H1 (cell line): Measurements from ENCODE around the gene LSM14B.

Experiments used
- EP300 ChIP-seq, 2 experiments: IDR thresholded peaks; 1 replicate in 1 of 2; 2 replicates in 1 of 2; pipeline ENCODE4 v1.6.1; 2011 to 2012; ENCODE audit warnings: low read depth in 2 of 2, low read length in 2 of 2, mild to moderate bottlenecking in 2 of 2, borderline replicate concordance in 1 of 2, inconsistent platforms in 1 of 2, moderate library complexity in 1 of 2
- POLR2AphosphoS5 ChIP-seq: IDR thresholded peaks from 2 replicates; pipeline ENCODE4 v1.6.1; 2011; ENCODE audit warnings: low read depth, low read length
- TF ChIP-seq, protein P1 (sequence below), 3 experiments: IDR thresholded peaks; 1 replicate in 2 of 3; 2 replicates in 1 of 3; pipeline versions ENCODE4 v1.5.1 to v1.6.1; 2011; ENCODE audit warnings: low read length in 3 of 3, mild to moderate bottlenecking in 3 of 3, inconsistent platforms in 2 of 3, low read depth in 1 of 3, moderate library complexity in 1 of 3; ENCODE audit not compliant: insufficient read depth in 1 of 3; ENCODE audit errors: control extremely low read depth in 1 of 3

DNA sequence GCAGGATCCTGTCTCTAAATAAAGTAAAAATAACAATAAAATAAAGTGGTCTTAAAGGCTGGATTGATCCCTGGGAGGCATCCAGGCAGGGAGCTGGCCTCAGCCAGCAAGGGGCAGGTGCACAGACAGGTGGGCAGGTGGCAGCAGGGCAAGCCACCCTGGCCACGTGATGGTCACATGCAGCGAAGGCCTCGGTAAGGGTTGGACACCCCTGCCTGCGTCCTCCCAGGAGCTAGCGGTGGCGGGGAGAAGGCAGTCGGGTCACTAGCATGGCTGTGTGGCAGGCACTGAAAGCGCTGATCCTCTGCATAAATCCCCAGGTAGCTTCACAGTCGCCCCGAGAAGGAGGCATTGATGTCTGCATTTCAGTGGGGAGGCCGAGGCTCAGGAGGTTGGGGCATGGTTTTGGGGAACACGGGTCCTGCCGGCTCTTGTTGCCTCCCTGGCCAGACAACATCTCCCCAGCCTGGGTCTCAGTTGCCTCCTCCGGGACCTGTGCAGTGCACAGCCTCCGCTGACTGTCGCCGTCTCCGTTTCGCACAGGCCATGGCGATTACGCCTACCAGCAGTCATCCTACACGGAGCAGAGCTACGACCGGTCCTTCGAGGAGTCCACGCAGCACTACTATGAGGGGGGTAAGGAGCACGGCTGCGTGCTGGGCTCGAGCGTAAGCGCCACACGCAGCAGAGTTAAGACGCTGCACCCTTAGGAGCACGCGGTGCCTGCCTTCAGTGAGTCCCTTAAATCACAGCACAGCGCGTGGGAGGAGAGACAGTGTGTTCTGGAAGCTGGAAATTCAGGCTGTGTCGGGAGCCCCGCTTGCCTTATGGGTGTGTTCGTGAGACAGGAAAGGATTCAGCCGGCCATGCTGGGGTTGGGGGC is 42.8 kb downstream of the LSM14B start:
- TF ChIP-seq EP300 (IDR thresholded peaks at IDR 0.05; ENCODE audit: borderline replicate concordance in 1 of 2, low read depth in 2 of 2, low read length in 2 of 2) (no peak), POLR2AphosphoS5 (no peak; the same call in 1 of the 2 replicates)
- TF ChIP-seq, protein P1, sequence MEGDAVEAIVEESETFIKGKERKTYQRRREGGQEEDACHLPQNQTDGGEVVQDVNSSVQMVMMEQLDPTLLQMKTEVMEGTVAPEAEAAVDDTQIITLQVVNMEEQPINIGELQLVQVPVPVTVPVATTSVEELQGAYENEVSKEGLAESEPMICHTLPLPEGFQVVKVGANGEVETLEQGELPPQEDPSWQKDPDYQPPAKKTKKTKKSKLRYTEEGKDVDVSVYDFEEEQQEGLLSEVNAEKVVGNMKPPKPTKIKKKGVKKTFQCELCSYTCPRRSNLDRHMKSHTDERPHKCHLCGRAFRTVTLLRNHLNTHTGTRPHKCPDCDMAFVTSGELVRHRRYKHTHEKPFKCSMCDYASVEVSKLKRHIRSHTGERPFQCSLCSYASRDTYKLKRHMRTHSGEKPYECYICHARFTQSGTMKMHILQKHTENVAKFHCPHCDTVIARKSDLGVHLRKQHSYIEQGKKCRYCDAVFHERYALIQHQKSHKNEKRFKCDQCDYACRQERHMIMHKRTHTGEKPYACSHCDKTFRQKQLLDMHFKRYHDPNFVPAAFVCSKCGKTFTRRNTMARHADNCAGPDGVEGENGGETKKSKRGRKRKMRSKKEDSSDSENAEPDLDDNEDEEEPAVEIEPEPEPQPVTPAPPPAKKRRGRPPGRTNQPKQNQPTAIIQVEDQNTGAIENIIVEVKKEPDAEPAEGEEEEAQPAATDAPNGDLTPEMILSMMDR (IDR thresholded peaks at IDR 0.05; ENCODE audit: control extremely low read depth in 1 of 3, insufficient read depth in 1 of 3, low read depth in 1 of 3, low read length in 3 of 3) = no peak
